NCI-H2081 treated with DMSO at 0.1 percent for 48 hours (cell line): ENCODE data around the gene NR2F2.

Source experiments
- DNase-seq: peaks from one replicate; lab custom pipeline; 2025; lab: John Stamatoyannopoulos, UW

Gene NR2F2

DNA sequence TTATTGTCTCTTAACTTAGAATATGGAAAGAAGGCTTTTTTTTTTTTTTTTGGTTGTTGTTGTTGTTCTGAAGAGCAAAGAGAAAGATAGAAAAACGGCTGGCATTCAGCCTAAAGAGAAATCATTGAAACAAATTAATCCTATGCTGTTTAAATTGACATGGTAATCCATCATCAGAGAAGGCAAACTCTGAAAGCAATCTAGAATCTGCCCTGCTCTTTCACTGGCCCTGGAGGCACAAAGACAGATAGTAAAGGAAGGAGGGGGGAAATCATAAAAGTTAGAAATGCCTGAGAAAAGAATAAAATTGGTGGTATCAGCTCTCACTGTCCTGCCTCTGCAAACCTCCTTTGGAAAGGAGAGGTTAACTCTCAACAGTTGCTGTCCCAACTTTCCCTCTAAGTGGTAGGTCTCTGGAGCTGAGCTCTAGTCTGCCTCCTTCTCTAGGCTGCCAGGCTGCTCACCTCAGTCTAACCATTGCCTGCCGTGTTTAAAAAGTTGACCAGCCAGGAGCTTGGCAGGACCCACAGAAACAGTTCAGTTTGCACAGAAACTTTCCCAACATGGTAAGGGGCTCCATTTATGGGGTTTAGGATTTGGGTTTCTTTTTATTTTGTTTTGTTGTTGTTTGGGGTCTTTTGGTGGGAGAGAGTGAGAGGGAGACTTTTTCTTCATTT is 13.4 kb upstream of the NR2F2 start:
- no peak for DNase-seq

DNA sequence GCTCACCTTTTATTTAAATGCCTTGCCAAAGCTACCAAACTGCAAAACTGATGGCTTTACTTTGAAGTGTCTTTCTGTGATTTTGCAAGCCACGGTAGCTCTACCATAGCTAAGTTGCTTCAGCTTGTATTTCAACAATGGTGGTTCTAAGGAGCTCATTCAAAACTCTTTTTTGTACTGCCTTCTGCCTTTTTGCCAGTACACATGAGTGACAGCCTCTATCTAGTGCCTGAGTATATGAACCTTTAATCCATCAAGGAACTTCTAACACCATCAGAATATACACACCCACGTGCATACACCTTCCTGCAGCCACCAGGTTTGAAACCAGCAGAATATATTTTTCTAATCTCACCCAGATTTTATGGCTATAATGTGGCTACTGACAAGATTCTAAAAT is 10.4 kb upstream of the NR2F2 start:
- no peak for DNase-seq

DNA sequence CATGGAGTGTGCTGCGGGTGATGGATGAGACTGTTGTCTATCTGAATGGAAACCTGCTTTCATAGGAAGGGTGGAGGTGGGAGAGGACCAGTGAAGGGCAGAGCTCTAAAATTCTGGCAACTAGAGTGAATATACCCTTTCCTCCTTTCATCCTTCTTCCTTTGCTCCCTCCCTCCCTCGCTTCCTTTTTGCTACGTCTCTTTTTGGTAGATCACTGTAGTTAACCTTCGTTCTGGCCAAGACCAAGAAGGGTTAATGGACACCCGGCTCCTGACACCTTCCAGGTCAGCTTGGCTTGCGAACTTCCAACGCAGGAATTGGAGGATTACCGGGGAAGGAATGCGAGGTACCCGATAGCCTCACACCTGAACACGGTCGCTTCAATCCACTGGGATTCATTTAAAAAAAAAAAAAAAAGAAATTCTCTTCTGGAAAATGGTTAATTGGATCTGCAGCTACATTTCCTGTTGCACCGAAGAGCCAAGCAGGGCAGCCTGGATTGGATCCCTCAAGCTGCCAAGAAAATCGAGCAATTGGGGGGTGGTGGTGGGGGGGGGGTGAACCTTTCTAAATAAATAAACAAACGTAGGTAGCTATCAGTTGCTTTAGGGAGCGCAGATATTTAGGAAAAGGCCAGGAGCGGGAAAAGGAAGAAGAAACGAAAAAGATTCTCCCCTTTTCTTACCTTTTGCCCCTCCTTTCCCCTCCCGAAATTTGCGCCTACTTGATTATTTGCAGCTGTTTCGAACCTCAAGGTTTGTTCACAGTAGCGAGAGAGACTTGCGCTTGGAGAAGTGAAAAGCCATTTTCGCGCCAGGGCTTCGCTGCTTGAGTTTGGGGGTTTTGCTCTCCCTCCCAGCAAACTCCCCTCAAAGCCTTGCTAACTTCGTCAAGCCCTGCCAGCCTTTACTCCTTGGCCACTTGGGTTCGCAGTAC is 9.5 kb upstream of the NR2F2 start:
- no peak for DNase-seq

DNA sequence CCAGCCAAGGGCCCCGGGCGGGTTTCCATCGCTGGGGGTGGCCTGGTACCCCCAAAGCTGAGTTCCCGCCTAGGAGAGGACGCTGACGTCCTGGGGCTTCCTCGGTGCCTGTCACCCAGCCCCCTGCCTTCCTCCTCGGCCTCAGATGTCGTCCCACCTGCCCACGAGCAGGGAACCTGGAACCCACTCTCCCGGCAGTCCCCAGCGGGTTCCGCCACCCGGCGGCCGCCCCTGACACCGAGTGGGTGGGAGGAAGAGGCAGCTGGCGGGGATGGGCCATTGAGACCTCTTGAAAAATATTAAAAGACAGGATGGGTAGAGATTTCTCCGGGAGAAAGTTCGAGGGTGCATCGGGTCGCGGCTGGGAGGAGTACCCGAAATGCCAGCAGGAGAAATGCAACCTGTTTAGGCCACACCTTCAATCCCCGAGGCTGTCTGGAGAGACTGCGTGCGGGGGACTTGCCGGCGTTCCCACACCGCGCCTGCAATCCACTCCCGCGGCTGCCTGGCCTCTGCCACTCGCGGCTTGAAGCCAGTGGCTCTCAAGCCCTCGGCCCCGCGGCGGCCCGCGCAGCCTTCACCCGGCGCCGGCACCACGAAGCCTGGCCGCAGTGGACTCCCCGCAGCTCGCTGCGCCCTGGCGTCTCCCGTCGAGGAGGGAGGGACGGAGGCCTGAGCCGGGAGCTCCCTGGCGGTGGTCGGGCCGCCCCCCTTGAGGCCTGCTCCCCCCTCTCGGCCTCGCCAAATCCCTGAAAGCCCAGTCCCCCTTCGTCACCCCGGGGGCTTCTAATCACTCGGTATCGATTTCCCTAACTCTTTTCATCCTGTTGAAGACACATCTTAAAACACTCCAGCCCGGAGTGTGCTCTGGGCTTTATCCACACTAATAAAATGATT is 8.6 kb upstream of the NR2F2 start:
- no peak for DNase-seq

DNA sequence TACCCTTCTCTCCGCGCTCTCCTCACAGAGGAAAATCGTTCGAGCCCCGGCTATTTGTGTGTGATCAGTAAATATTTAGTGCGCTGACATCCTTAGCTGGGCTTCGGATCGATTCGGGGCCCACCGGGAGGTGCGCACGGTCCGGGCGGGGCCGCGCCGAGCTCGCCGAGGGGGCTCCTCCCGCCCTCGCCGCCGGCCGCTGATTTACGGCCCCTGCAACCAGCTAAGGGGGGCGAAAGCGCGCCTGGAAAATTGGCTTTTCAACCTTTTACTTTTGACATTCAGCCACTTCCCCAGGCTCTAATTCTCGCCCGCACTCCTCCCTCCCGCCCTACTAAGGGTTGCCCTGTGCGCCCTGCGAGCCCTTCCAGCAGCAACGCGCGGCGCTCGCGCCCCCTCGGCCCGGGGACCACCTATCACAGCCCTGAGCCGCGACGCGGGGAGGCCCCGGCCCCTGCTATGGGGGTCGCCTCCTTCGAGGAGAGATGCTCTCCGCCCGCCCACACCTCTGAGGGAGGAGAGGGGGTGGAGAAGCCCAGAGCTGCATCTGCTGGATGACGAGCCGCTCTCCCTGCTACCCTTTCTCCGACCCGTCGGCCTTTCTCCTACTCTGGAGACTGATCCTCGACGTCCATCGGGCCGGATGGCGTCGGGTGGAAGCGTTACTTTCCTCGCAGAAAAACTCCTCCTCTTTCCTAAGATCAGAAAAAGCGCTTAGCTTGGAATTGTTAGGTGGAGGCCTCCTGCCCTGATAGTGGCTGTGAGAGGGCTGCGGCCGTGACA is 7.8 kb upstream of the NR2F2 start:
- DNase-seq = no peak

DNA sequence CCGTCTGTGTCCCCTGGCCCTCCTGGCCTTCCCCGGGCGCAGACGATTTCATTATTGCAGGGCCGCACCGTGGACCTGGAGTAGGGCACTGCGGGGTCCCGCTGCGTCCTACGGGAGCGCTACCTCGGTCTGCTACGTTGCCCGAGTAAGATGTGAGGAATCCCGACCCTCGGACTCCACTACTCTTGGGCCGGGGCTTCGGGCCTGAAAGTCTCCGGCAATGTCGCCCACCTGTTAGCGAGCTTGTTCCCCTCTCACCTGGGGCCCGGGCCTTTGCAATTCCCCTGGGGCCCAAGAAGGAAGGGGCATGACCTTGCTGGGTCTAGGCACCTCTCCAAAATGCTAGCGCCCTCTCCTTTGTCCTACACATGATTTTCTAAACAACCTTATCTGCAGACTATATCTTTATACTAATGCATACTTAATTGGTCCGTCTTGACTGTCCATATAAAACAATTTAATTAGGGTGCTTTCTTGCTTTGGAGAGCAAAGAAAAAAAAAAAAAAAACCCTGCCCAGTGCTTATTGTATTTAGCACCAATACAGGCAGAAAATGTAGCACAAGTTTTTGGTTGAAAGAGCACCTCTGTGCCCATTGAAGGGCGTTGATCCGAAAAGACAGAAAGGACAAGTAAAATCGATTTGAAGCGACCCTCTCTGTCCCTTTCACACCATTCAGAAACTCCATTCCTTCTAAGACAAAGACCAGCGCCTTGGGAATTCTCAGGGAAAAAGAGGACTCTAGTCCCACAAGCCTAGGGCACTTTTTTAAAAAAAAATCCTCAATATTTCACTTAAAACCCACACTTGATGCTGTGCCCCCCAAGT is 7.0 kb upstream of the NR2F2 start:
- DNase-seq = no peak

DNA sequence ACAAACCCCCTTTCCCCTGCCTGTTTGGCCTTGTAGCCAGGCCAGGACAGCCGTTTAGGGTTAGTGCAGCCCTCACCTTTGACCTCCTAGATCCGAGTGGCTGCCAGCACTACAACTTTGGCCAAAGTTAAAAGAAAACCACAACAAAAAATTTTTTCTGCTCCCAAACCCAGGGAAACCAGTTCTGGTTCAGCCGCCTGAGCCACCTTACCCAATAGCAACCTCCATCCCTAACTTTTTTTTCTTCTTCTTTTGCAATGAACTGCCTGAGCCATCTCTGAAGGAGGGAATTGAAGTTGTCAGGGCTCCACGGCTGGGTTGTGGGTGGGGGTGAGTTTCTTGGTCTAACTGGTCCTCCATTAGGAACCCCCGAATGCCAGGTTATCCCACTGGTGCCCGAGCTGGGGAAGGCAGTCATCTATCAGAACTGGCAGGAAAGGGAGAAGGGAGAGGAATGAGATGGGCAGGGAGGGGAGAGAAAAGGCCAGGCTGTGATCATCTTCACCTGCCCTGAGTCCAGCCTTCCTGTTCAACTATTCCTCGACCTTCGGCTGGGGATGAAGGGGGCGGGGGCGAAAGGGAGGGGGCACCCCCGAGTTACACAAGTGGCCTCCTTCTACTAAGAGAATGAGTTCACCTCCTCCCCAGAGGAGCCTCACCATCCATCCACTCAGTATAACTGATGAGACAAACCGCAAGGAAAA is 6.2 kb upstream of the NR2F2 start:
- DNase-seq = no peak

DNA sequence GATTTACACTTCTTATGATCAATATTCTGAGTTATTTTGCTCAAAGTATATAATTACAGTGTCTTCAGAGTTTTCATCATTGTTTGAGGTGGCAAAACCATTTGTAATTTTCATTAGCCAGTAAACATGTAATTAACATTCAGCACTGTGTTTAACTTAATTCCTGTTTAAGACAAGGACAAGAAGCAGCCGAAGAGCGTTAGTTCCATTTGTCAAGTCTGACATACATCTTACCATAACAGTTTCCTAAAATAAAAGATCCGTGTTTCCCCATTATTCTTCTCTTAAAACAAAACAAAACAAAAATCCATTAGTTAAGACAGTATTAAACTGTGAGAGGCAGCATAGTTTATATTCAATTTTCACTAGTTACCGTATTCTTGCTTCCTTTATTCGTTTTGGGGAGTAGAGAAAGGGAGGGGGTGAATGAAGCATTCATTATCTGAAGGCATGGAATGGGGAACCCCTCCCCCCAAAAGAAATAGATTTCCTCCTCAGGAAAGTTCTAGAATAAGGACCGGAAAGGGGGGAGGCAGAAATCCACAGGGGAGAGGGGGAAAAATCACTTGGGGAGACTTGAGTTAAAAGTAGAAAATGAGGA is 5.5 kb upstream of the NR2F2 start:
- DNase-seq = no peak

DNA sequence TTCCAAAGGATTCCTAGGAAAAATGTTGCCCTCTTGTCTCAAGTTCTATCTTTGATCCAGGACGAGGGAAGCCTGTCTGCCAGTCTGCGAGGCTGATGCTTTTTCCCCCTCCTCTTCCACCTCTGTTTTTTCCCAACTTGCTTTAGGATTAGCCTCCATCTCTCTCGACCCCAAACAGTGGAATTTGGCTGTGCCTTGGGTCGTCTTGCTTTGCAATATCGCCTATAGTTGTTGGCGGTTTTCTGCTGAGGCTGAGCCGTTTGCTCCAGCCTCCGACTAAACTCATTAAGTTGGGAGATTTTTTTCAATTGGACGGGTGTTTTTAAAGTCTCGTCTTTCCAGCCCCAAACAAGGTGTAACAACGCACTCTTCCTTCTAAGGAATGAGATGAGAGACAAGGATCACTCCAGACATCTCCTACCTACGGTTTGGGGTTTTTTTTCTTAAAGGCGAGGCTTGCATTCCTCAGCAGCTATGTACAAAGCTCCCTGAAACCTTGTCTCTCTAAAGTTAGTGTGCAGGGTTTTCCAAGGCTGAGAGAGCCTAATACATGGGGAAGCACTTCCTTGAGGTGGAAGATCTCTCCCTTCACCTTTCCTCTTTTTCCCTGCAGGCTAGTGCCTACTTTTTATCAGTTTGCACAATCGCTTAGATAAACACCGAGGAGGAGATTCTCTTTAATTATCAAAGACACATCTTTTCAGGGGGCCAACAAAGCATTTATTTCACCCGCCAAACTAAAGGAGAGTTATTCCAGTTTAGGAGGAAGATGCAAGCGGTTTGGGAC is 4.8 kb upstream of the NR2F2 start:
- DNase-seq = no peak

DNA sequence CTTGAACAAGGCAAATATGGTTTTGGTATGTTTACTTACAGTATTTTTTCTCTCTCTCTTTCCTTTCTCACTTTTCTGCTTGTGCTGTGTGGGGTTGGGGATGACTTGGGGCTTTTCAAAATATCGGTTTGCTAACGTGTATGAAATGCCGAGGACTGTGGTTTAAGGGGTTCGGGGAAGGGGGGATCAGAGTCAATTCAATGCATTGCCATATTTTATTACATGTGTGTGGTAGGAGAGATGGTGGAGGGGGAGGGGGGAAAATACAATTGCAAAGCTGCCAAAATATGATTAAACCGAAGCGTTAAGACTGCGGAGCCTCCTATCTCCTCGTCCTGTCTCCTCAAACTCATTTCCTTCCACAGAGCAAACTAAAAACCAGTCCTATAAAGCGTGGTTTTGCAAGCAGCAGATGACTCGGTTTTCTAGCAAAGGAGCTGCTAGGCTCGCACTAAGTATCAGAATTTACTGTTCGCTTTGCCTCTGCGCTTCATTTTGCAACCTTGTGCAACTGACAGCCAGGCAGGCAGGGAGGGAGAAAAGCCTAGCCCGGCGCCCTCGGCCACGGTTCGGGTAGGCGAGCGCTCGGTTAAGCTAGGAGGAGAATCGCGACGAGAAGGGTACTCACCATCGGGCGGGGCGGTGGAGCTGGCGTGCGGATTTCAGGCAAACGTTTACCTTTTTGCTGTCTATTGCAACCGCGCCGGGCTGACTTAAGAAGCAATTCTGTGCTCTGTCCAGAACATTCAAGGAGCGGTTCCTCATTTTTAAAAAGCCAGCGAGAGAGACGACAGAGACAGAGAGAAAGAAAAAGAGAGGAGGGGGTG is 4.0 kb upstream of the NR2F2 start:
- DNase-seq = no peak

DNA sequence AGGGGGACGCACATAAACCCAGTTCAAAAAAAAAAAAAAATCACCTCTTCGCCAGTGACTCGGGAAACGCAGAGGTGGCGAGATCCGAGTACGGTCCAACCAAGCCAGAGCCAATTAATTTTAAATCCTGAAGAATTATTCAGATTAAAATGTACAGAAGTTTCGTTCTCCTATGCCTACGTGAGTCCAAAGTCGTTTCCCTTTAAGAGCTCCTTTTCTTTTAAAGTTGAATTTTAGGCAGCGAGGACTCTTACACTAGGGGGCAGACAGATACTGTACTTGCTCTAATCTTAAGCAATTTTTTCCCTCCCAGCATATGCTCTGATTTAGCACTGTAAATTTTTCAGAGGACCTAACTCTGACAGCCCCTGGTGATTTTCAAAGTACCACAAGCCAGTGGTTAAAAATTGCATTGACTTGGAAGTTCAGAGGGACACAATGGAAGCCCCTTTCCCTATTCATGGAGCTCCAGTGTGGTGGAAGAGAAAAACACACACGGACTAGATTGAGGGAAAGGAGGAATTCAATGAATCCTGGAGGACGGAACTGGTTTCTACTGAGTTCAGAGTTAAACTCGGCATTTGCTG is 3.3 kb upstream of the NR2F2 start:
- DNase-seq = peak; percentile 74

DNA sequence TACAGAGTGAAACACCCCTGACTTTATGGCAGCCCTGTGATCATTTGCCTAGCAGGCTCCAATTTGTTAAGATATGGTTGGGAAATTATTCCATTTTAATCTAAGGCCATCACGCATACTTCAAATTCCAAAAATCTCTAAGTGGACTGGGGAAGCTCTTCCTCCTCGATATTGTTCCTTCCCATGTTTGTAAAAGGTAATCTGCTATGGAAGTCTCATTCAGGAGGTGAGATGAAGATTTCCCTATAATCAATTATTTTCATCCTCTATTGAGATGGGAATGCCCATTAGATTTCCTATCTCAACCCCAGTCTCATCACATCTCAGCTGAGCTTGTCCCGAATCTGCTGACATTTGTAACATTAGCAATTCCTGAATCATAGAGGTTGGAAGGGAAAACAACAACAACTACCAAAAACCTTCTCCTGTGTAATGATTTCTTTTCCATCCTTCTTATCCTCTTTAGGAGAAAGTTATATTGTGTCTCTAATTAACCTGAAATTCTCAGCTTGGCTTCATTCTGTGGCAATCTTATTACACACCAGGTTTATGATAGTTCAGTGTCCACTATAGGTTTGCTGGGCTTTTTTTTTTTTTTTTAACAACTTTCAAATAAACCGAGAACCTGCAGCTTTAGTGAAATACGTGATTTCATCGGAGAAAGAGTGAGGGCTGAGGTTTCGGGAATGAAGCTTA is 2.2 kb upstream of the NR2F2 start:
- DNase-seq = no peak

DNA sequence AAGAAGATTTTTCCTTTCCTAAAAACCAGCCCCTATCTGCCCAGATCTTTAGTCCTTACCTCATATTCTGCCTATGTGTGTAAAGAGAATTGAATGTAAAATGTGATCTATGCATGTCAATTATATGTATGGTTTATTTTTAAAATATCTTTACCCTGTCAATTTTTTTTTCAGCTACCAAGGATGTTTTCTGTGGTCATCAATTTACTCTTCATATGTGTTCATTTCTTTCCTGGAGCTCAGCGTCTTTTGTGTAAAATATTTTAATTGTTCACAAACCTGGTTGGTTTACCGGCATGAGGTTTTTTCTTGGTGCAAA is 1.7 kb upstream of the NR2F2 start:
- no peak for DNase-seq

DNA sequence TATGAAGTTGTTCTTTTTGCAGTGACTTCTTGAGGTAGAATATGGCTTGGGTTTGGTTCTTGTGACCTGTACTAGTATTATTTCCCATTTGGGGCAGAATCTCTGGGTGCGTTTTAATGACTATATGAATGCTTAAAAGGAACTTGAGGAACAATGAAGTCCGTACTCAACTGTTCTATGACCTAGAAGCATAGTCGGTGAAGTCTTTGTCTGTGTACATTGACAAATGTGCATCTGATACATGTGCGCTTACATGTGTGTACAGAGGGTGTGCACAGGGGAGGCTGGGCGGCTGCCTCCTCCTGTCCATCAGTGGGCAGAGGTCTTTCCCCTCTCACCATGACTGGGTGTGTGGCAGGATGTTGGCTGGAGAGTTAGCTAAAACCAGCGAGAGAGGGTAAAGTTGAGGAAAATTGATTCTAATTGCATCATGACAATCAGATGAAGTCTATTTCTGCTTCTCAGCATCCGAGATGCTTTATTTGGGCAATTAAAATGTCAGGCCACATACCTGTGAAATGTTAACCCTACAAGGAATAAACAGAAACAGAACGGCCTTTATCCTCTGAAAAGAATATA is 1.0 kb upstream of the NR2F2 start:
- no peak for DNase-seq

DNA sequence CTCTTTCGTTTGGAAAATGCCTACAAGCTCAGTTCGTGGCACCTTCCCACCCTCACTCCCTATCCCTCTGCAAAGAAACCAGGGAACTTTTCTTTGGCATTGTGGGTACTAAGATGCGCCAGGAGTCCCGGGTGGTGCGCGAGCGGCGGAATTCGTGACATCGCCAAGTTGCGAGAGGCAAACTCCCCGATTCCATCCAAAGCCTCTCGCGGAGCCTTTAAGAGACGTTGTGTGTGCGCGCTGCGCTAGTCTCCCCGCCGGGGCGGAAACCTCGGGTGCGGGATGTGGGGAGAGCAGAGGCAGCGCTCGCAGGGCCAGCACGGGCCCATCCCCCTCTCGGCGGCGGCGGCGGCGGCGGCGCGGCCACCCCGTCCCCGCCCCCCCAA is 443 bp upstream of the NR2F2 start:
- no peak for DNase-seq

DNA sequence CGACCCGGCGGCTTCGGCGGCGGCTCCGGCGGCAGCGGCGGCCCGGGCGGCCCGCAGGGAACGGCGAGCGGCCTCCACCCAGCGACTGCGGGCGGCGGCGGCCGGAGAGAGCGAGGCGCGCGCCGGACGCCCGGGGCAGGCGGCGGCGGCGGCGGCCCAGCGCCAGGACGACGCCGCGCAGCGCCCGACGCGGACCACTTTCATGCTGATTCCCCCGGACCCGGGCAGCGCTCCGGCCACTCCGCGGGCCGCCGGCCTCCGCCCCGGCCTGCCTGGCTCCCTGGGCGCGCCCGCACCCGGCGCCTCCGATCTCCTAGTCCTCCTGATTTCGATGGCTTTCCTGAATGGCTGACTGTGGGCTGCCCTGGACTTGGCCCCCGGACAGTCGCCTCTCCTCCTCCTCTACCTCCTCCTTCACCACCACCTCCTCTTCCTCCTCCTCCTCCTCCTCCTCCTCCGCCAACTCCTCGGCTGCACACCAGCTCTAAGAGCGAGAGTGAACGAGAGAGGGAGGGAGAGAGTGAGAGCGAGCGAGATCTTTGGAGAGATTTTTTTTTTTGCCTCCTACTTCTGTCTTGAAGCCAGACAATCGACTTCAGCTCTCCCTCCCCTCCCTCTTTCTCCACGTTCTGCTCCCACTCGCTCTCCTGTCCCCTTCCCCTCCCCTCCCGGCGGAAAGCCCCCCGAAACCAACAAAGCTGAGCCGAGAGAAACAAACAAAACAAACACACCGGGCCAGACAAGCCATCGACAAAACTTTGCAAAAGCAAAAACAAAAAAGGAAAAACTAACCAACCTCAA is 844 bp downstream of the NR2F2 start:
- DNase-seq = no peak
